ENCODE measurements around the gene DRGX.

The DRGX gene

GRCh38 chr10:49361178-49361554 lies 34.7 kb downstream of the DRGX start:
- H3K27ac ChIP-seq (ENCODE audit: extremely low read depth, low read depth, low read length), result no peak overlapping the region
- H3K9me3 ChIP-seq (ENCODE audit: control insufficient read depth, insufficient read depth, low read depth, low read length), result no peaks in the 10 kb centered on the region
- no peaks in the 10 kb centered on the region for H3K4me1 ChIP-seq (ENCODE audit: control insufficient read depth, insufficient read depth, low read length)
- H3K4me3 ChIP-seq (ENCODE audit: low read depth, low read length), result no peak overlapping the region
- ChIA-PET POLR2A (no interaction called here), CTCF (no interaction called here)
- no peaks in the 10 kb centered on the region for H3K36me3 ChIP-seq (ENCODE audit: control insufficient read depth in 2 of 2, insufficient read depth in 1 of 2, low read length in 2 of 2)
- TF ChIP-seq ZXDB (tag by site-specific recombination; IDR thresholded peaks at IDR 0.05) (no peak), KLF1 (tag by site-specific recombination; IDR thresholded peaks at IDR 0.05) (no peak), ZNF140 (tag by site-specific recombination; IDR thresholded peaks at IDR 0.05) (no peak), AEBP2 (tag by site-specific recombination; IDR thresholded peaks at IDR 0.05; ENCODE audit: borderline replicate concordance) (no peak), ZNF121 (tag by site-specific recombination; IDR thresholded peaks at IDR 0.05) (no peak), ZNF24 (tag by site-specific recombination; IDR thresholded peaks at IDR 0.05) (no peak), YY1 (tag by site-specific recombination; IDR thresholded peaks at IDR 0.05) (no peak), ZNF341 (tag by site-specific recombination; IDR thresholded peaks at IDR 0.05; ENCODE audit: low read depth) (no peak), ZNF791 (tag by site-specific recombination; IDR thresholded peaks at IDR 0.05) (no peak), ZNF544 (tag by site-specific recombination; IDR thresholded peaks at IDR 0.05) (no peak), OVOL3 (tag by site-specific recombination; IDR thresholded peaks at IDR 0.05) (no peak), SALL2 (tag by site-specific recombination; IDR thresholded peaks at IDR 0.05; ENCODE audit: borderline replicate concordance) (no peak), ZNF626 (tag by site-specific recombination; IDR thresholded peaks at IDR 0.05) (no peak), ZNF146 (tag by site-specific recombination; IDR thresholded peaks at IDR 0.05) (no peak), ZNF776 (tag by site-specific recombination; IDR thresholded peaks at IDR 0.05; ENCODE audit: borderline replicate concordance) (no peak), ZNF580 (tag by site-specific recombination; IDR thresholded peaks at IDR 0.05) (no peak)
- TF ChIP-seq, protein P1, sequence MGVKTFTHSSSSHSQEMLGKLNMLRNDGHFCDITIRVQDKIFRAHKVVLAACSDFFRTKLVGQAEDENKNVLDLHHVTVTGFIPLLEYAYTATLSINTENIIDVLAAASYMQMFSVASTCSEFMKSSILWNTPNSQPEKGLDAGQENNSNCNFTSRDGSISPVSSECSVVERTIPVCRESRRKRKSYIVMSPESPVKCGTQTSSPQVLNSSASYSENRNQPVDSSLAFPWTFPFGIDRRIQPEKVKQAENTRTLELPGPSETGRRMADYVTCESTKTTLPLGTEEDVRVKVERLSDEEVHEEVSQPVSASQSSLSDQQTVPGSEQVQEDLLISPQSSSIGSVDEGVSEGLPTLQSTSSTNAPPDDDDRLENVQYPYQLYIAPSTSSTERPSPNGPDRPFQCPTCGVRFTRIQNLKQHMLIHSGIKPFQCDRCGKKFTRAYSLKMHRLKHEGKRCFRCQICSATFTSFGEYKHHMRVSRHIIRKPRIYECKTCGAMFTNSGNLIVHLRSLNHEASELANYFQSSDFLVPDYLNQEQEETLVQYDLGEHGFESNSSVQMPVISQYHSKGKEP (tag by site-specific recombination; IDR thresholded peaks at IDR 0.05), result no peak
- TF ChIP-seq, protein P2, sequence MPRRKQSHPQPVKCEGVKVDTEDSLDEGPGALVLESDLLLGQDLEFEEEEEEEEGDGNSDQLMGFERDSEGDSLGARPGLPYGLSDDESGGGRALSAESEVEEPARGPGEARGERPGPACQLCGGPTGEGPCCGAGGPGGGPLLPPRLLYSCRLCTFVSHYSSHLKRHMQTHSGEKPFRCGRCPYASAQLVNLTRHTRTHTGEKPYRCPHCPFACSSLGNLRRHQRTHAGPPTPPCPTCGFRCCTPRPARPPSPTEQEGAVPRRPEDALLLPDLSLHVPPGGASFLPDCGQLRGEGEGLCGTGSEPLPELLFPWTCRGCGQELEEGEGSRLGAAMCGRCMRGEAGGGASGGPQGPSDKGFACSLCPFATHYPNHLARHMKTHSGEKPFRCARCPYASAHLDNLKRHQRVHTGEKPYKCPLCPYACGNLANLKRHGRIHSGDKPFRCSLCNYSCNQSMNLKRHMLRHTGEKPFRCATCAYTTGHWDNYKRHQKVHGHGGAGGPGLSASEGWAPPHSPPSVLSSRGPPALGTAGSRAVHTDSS (tag by site-specific recombination; IDR thresholded peaks at IDR 0.05), result no peak

GRCh38 chr10:49360271-49361177 lies 35.4 kb downstream of the DRGX start:
- TF ChIP-seq SETDB1 (IDR thresholded peaks at IDR 0.05; ENCODE audit: insufficient read length, low read length) (no peak), GLIS1 (tag by site-specific recombination; IDR thresholded peaks at IDR 0.05) (peak; percentile 67)
- H3K4me3 ChIP-seq (ENCODE audit: low read depth, low read length), result no peak overlapping the region
- H3K9me3 ChIP-seq (ENCODE audit: control insufficient read depth, insufficient read depth, low read depth, low read length), result no peaks in the 10 kb centered on the region
- no peak overlapping the region for H3K27ac ChIP-seq (ENCODE audit: extremely low read depth, low read depth, low read length)
- H3K4me1 ChIP-seq (ENCODE audit: control insufficient read depth, insufficient read depth, low read length), result no peaks in the 10 kb centered on the region
- ChIA-PET CTCF (no interaction called here), POLR2A (no interaction called here)
- H3K36me3 ChIP-seq (ENCODE audit: control insufficient read depth in 2 of 2, insufficient read depth in 1 of 2, low read length in 2 of 2), result no peaks in the 10 kb centered on the region

Data from HEK293 (cell line).